GM12875 (cell line): ENCODE results near the gene SHLD1.

ENCODE experiments used
- H3K4me3 ChIP-seq: one replicate; pipeline ENCODE4 v1.5.1; 2011; ENCODE audit warnings: low read depth, low read length, control low read depth
- CTCF ChIP-seq: IDR thresholded peaks from 2 replicates; pipeline ENCODE4 v1.5.1; 2011; ENCODE audit warnings: low read depth, mild to moderate bottlenecking, control low read depth, inconsistent platforms, low read length, moderate library complexity, borderline replicate concordance; ENCODE audit not compliant: insufficient read depth

Gene SHLD1

GRCh38 chr20:5834436-5835005 is 84.3 kb downstream of the SHLD1 start:
- H3K4me3 ChIP-seq = no peak overlapping the region
- no peak for TF ChIP-seq CTCF

- H3K4me3 ChIP-seq = no peak overlapping the region
- no peak for TF ChIP-seq CTCF
These were observed 85.2 kb downstream of the SHLD1 start for GRCh38 chr20:5835321-5835821.

GRCh38 chr20:5835871-5836270 is 85.7 kb downstream of the SHLD1 start:
- H3K4me3 ChIP-seq = no peak overlapping the region
- no peak for TF ChIP-seq CTCF

- no peak overlapping the region for H3K4me3 ChIP-seq
- TF ChIP-seq CTCF = no peak
These were observed 86.4 kb downstream of the SHLD1 start for GRCh38 chr20:5836569-5836968.

GRCh38 chr20:5840411-5841002 is 90.3 kb downstream of the SHLD1 start:
- H3K4me3 ChIP-seq = no peak overlapping the region
- no peak for TF ChIP-seq CTCF

GRCh38 chr20:5841522-5841921 is 91.3 kb downstream of the SHLD1 start:
- H3K4me3 ChIP-seq = no peak overlapping the region
- no peak for TF ChIP-seq CTCF

GRCh38 chr20:5842465-5842864 is 92.3 kb downstream of the SHLD1 start:
- TF ChIP-seq CTCF = no peak
- no peak overlapping the region for H3K4me3 ChIP-seq
